Umbilical cord (tissue), 2 donors: Measurements from ENCODE around the gene FCGR3A. TPM values are rescaled to one million over a fixed set of nuclear protein-coding genes. Genes with fewer than 3 reads are reported as not detected.
"Not testable (repeated sequence)": the region's sequence is repeated elsewhere in the genome, so short reads cannot be mapped to it uniquely, and the experiment has no call there.

Experiments
- DNase-seq: peaks from one replicate; pipeline ENCODE4 v3.0.0-alpha.2; 2015; ENCODE audit warnings: low spot score
- total RNA-seq: library from RNA; depleted of rRNA; stranded (reverse); fragments of >200 nt; gene quantifications from one replicate; pipeline ENCODE4 v1.2.3, GENCODE V29; 2014; ENCODE audit warnings: low replicate concordance; ENCODE audit not compliant: insufficient read depth

Gene FCGR3A
- total RNA-seq, 1 donor from 2014 or later, result 26.2 TPM

GRCh38 chr1:161530671-161531641 lies 18.7 kb downstream of the FCGR3A start:
- peak; percentile 99 for DNase-seq

GRCh38 chr1:161530158-161530557 lies 19.5 kb downstream of the FCGR3A start:
- peak; percentile 85 for DNase-seq

GRCh38 chr1:161529463-161530104 lies 20.0 kb downstream of the FCGR3A start:
- not testable (repeated sequence) for DNase-seq

- DNase-seq, result not testable (repeated sequence)
Observed at GRCh38 chr1:161528550-161528949, 21.1 kb downstream of the FCGR3A start.

GRCh38 chr1:161525918-161526317 lies 23.7 kb downstream of the FCGR3A start:
- not testable (repeated sequence) for DNase-seq

- DNase-seq, result not testable (repeated sequence)
Observed at GRCh38 chr1:161525321-161525720, 24.3 kb downstream of the FCGR3A start.

GRCh38 chr1:161524742-161525291 lies 24.8 kb downstream of the FCGR3A start:
- not testable (repeated sequence) for DNase-seq

GRCh38 chr1:161523817-161524741 lies 25.5 kb downstream of the FCGR3A start, which contains the start of gene HSPA6:
HSPA6 (plus strand) TSS chr1:161524540; CDS start chr1:161524659, 119 bp downstream.
- DNase-seq, result peak; percentile 95

GRCh38 chr1:161523041-161523816 lies 26.4 kb downstream of the FCGR3A start:
- DNase-seq, result not testable (repeated sequence)

GRCh38 chr1:161513953-161514352 lies 35.7 kb downstream of the FCGR3A start:
- not testable (repeated sequence) for DNase-seq

- not testable (repeated sequence) for DNase-seq
Observed at GRCh38 chr1:161513448-161513780, 36.2 kb downstream of the FCGR3A start.

- DNase-seq, result peak; percentile 26
Observed at GRCh38 chr1:161512636-161513447, 36.8 kb downstream of the FCGR3A start.

- DNase-seq, result no peak
Observed at GRCh38 chr1:161511756-161512060, 37.9 kb downstream of the FCGR3A start.

- peak; percentile 24 for DNase-seq
Observed at GRCh38 chr1:161511018-161511755, 38.4 kb downstream of the FCGR3A start.

- no peak for DNase-seq
Observed at GRCh38 chr1:161510477-161510876, 39.1 kb downstream of the FCGR3A start.

- peak; percentile 11 for DNase-seq
Observed at GRCh38 chr1:161506336-161507223, 43.0 kb downstream of the FCGR3A start.

- DNase-seq, result no peak
Observed at GRCh38 chr1:161505686-161506085, 43.9 kb downstream of the FCGR3A start.

- no peak for DNase-seq
Observed at GRCh38 chr1:161503394-161503748, 46.2 kb downstream of the FCGR3A start.
